HepG2 (cell line): ENCODE results near the gene FAM78A. TPM values are rescaled to one million over a fixed set of nuclear protein-coding genes. Genes with fewer than 3 reads are reported as not detected.

ENCODE experiments used
- ATAC-seq: fragments of 200-7000 bp; cut with Tn5 transposase; 3 replicates; pipeline ENCODE4 v1.9.1; 2020; ENCODE audit warnings: mild to moderate bottlenecking, moderate library complexity
- BruUV-seq: library from RNA; stranded (reverse); fragments of 400-500 nt; replicated peaks from 2 replicates; lab custom pipeline; 2021; lab: Mats Ljungman, UMichigan
- CTCF ChIA-PET: fragments of 300-600 bp; formaldehyde crosslinking; extraction: SDS; loops from one replicate; lab custom pipeline; 2021; ENCODE audit warnings: low total read pairs, inconsistent platforms, low intra/inter-chr PET ratio; lab: Yijun Ruan, JAX
- POLR2A ChIA-PET: fragments of 350-600 bp; sonication (Branson Sonifier 250); formaldehyde crosslinking; loops from one replicate; lab custom pipeline; 2020; ENCODE audit warnings: antibody characterized with exemption, inconsistent platforms; lab: Yijun Ruan, JAX
- DNase-seq: peaks from one replicate; pipeline ENCODE4 v3.0.0-alpha.2; 2015; ENCODE audit warnings: low spot score
- FAIRE-seq: peaks from 3 replicates; lab custom pipeline; 2011; peaks lifted over from hg19 to GRCh38; lab: Jason Lieb, UNC
- H2AFZ ChIP-seq: one replicate; pipeline ENCODE4 v1.6.1; 2011; ENCODE audit warnings: low read length, inconsistent platforms
- H3K27ac ChIP-seq: fragments of 300-600 bp; 3 replicates; pipeline ENCODE4 v1.8.0; 2011; ENCODE audit warnings: mixed run types, mild to moderate bottlenecking, mixed read lengths, low read length, inconsistent platforms; ENCODE audit not compliant: insufficient read depth; ENCODE audit errors: extremely low read length
- H3K27me3 ChIP-seq, 2 experiments: fragments of 200-600 bp in 1 of 2; 2 replicates in 1 of 2; 3 replicates in 1 of 2; pipeline versions ENCODE4 v1.6.0 to v1.8.0; 2011; ENCODE audit warnings: low read length in 2 of 2, mild to moderate bottlenecking in 2 of 2, moderate library complexity in 2 of 2, inconsistent platforms in 1 of 2; ENCODE audit not compliant: insufficient read depth in 2 of 2, control insufficient read depth in 1 of 2
- H3K36me3 ChIP-seq, 2 experiments: fragments of 200-600 bp in 1 of 2; replicated peaks in 1 of 2; 2 replicates in 1 of 2; 3 replicates in 1 of 2; pipeline versions ENCODE4 v1.5.1 to v1.8.0; 2011; ENCODE audit warnings: low read length in 2 of 2, inconsistent platforms in 1 of 2; ENCODE audit not compliant: insufficient read depth in 2 of 2, control insufficient read depth in 1 of 2
- H3K4me1 ChIP-seq: 2 replicates; pipeline ENCODE4 v1.5.1; 2012; ENCODE audit warnings: low read length, inconsistent platforms; ENCODE audit not compliant: insufficient read depth
- H3K4me2 ChIP-seq: 2 replicates; pipeline ENCODE4 v1.6.0; 2011; ENCODE audit warnings: low read depth, low read length, inconsistent platforms
- H3K4me3 ChIP-seq, 3 experiments: fragments of 200-600 bp in 1 of 3; sonication (generic), shearing (Covaris generic) in 1 of 3; replicated peaks in 1 of 3; 2 replicates each; pipeline ENCODE4 v1.5.1; 2011 to 2016; ENCODE audit warnings: low read length in 3 of 3, inconsistent platforms in 2 of 3, low read depth in 2 of 3, mild to moderate bottlenecking in 2 of 3, control low read depth in 1 of 3, mixed read lengths in 1 of 3; ENCODE audit not compliant: insufficient read depth in 1 of 3
- H3K79me2 ChIP-seq: one replicate; pipeline ENCODE4 v1.6.1; 2011; ENCODE audit warnings: low read length, inconsistent platforms; ENCODE audit not compliant: insufficient read depth
- H3K9ac ChIP-seq: 2 replicates; pipeline ENCODE4 v1.6.0; 2011; ENCODE audit warnings: mild to moderate bottlenecking, low read depth, low read length, inconsistent platforms; ENCODE audit not compliant: insufficient read depth
- H3K9me3 ChIP-seq: 2 replicates; pipeline ENCODE4 v1.5.1; 2012; ENCODE audit warnings: mild to moderate bottlenecking, low read length
- H4K20me1 ChIP-seq: 2 replicates; pipeline ENCODE4 v1.6.0; 2011; ENCODE audit warnings: inconsistent platforms, mild to moderate bottlenecking, low read length, moderate library complexity; ENCODE audit not compliant: insufficient read depth
- AHR ChIP-seq: IDR thresholded peaks from 2 replicates; pipeline ENCODE4 v1.6.1; 2018; ENCODE audit warnings: missing genetic modification reagents, missing compliant biosample characterization
- ARID4A ChIP-seq: sonication (generic); formaldehyde crosslinking; IDR thresholded peaks from 2 replicates; pipeline ENCODE4 v1.5.0; 2020; ENCODE audit warnings: mild to moderate bottlenecking, missing genetic modification reagents, borderline replicate concordance
- CCAR2 ChIP-seq: fragments of 200-400 bp; formaldehyde crosslinking; optimal IDR thresholded peaks from 2 replicates; pipeline ENCODE3; 2018; ENCODE audit warnings: low read depth, mild to moderate bottlenecking, low read length, moderate library complexity
- FOSL2 ChIP-seq: sonication (generic); formaldehyde crosslinking; IDR thresholded peaks from 2 replicates; pipeline ENCODE4 v1.4.0; 2020; ENCODE audit warnings: missing genetic modification reagents
- XRCC5 ChIP-seq: fragments of 200-400 bp; formaldehyde crosslinking; optimal IDR thresholded peaks from 2 replicates; pipeline ENCODE3; 2017; ENCODE audit warnings: mild to moderate bottlenecking, low read length
- ZNF407 ChIP-seq: sonication (generic); formaldehyde crosslinking; IDR thresholded peaks from one replicate; pipeline ENCODE4 v1.5.1; 2020; ENCODE audit warnings: mild to moderate bottlenecking, missing genetic modification reagents; ENCODE audit errors: not compliant biosample characterization
- ZNF530 ChIP-seq: sonication (generic); formaldehyde crosslinking; IDR thresholded peaks from 2 replicates; pipeline ENCODE4 v1.5.0; 2020; ENCODE audit warnings: low read depth, mild to moderate bottlenecking, missing genetic modification reagents
- WGBS: methylation state at CpG from one replicate; pipeline ENCODE4 v1.1.6; 2017; ENCODE audit warnings: low lambda C conversion rate; 5-methylcytosine and 5-hydroxymethylcytosine counted together
- in situ Hi-C: cut with HindIII; loops from 2 replicates; pipeline ENCODE4 v1.10.0; 2017; ENCODE audit warnings: low pct_unique_long_range_greater_than_20kb; ENCODE audit not compliant: extremely low pct_ligation_motif_present
- intact Hi-C: fragments of 100-400 bp; cut with micrococcal nuclease; formaldehyde crosslinking; loops from one replicate; pipeline ENCODE4 v1.10.0; 2022; ENCODE audit not compliant: unreplicated experiment
- polyA plus RNA-seq, 8 experiments: library from polyadenylated mRNA; depleted of rRNA in 3 of 8; stranded (reverse) in 7 of 8; unstranded in 1 of 8; fragments of >200 nt; fragmentation: Illumina TruSeq in 4 of 8; extraction: Trizol in 4 of 8; gene quantifications; 2 replicates each; pipeline versions ENCODE4 v1.2.1 to v1.2.3, GENCODE V29; 2011 to 2016; ENCODE audit warnings: low read depth in 4 of 8, missing spikeins in 1 of 8, mixed read lengths in 1 of 8; ENCODE audit not compliant: insufficient read depth in 1 of 8
- total RNA-seq, 5 experiments: library from RNA; depleted of rRNA; stranded (reverse); fragments of >200 nt; fragmentation: Illumina TruSeq; extraction: Trizol; gene quantifications; 2 replicates each; pipeline ENCODE4 v1.2.3, GENCODE V29; 2016; ENCODE audit warnings: low read depth in 1 of 5

FAM78A gene
- total and polyA plus RNA-seq, 2 of the 13 experiments (the other 11 are each of a cell fraction or from before 2014, with no cell fraction given), result 0.18 to 0.62 TPM

DNA sequence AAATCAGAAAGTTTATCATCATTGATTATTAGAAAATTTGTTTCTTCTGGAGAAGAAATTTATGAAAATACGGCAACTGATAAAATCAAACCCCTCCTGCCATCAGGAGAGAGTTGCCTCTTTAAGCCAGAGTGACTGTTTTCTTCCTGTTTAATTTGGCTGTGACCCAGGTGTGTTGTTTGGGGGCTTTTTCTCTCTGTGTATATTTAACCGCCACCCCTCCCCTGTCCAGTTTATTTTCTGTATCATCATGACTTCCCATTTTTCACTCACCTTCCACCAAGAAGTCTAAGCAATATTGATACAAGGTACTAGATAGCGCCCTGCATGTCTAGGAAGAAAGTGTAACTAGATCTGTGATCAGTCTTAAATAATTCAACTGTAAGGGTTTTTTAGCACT lies 50.1 kb downstream of the FAM78A start (continued):
- no peak for TF ChIP-seq ARID4A (CRISPR knock-in tag)

DNA sequence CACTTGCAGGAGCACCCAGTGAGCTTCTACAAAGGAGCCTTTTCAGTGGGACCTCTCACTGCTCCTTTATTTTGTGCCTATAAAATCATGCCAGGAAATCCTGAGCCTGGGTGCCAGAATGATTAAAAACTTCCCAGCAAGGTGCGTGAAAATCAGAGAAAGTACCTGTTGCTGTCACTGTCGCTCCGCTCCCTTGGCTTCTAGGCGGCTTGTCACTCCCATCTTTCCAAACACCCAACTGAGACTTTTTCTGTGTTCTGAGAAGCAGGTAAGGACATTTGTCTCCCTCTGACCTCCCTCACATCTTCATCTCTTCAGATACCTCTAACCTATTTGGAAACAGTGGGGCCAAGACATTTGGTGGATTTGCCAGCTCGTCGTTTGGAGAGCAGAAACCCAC lies 53.9 kb downstream of the FAM78A start:
- ChIA-PET CTCF (no interaction called here), POLR2A (no interaction called here)
- Histone ChIP-seq H3K36me3 (peaks cover 3 to 25% of the 10 kb centered on the region in 2 experiments), H3K4me3 (no peak overlapping the region), H3K4me2 (no peak overlapping the region), H3K27me3 (no peaks in the 10 kb centered on the region), H3K27ac (no peak overlapping the region), H3K9ac (no peak overlapping the region), H3K9me3 (no peaks in the 10 kb centered on the region), H2AFZ (no peak overlapping the region), H4K20me1 (no peaks in the 10 kb centered on the region), H3K4me1 (no peaks in the 10 kb centered on the region), H3K79me2 (no peaks in the 10 kb centered on the region)
- DNase-seq (no peak), FAIRE-seq (no peak), ATAC-seq (no peak)
- WGBS, result 98% methylated on average over 6 of the region's 6 CpGs
- intact Hi-C loops, result no loop called here
- no TSS peak for BruUV-seq
- in situ Hi-C loops, result no loop called here
- no peak for TF ChIP-seq XRCC5
- no peak for TF ChIP-seq ZNF407 (CRISPR knock-in tag)
- TF ChIP-seq FOSL2 (CRISPR knock-in tag), result no peak
- TF ChIP-seq ZNF530 (CRISPR knock-in tag), result no peak
- TF ChIP-seq CCAR2, result no peak
- no peak for TF ChIP-seq AHR (CRISPR knock-in tag)
